ENCODE data around the gene TTC12. TPM values are rescaled to one million over a fixed set of nuclear protein-coding genes. Genes with fewer than 3 reads are reported as not detected.

TTC12 gene
- total RNA-seq, 1 experiment from 2014 or later: 19.4 TPM

- no peak for DNase-seq
- BruUV-seq (replicated peaks): no TSS peak
- intact Hi-C loops (cut with micrococcal nuclease; ENCODE audit: unreplicated experiment): no loop called here
- Histone ChIP-seq H3K27me3 (replicated peaks; ENCODE audit: control insufficient read depth, insufficient read depth, low read length) (no peaks in the 10 kb centered on the region), H3K9me3 (no peaks in the 10 kb centered on the region), H3K36me3 (ENCODE audit: control insufficient read depth, insufficient read depth, low read length) (no peaks in the 10 kb centered on the region), H3K4me1 (peaks cover 7% of the 10 kb centered on the region), H3K4me3 (ENCODE audit: low read depth, low read length) (no peak overlapping the region)
- Mint-ChIP-seq H3K9me3 (ENCODE audit: unreplicated experiment) (no peaks in the 10 kb centered on the region), H3K27me3 (ENCODE audit: insufficient read depth, unreplicated experiment) (no peaks in the 10 kb centered on the region), H3K4me3 (ENCODE audit: unreplicated experiment) (no peak overlapping the region), H3K4me1 (ENCODE audit: low read depth, unreplicated experiment) (no peaks in the 10 kb centered on the region), H3K27ac (ENCODE audit: unreplicated experiment) (no peak overlapping the region), H3K36me3 (ENCODE audit: insufficient read depth, unreplicated experiment) (no peaks in the 10 kb centered on the region)
- CTCF ChIA-PET: no interaction called here
- no peak for TF ChIP-seq CTCF (IDR thresholded peaks at IDR 0.05; ENCODE audit: insufficient read depth in 1 of 2, low read depth in 1 of 2, low read length in 1 of 2, severe bottlenecking in 1 of 2, unreplicated experiment in 1 of 2)
- POLR2A ChIA-PET: no interaction called here
Measured at GRCh38 chr11:113410414-113411135, 96.2 kb downstream of the TTC12 start.

GRCh38 chr11:113411536-113411935 is 97.2 kb downstream of the TTC12 start:
- intact Hi-C loops (cut with micrococcal nuclease; ENCODE audit: unreplicated experiment): no loop called here
- Histone ChIP-seq H3K9me3 (no peaks in the 10 kb centered on the region), H3K4me1 (no peaks in the 10 kb centered on the region), H3K27me3 (replicated peaks; ENCODE audit: control insufficient read depth, insufficient read depth, low read length) (no peaks in the 10 kb centered on the region), H3K36me3 (ENCODE audit: control insufficient read depth, insufficient read depth, low read length) (no peaks in the 10 kb centered on the region), H3K4me3 (ENCODE audit: low read depth, low read length) (no peak overlapping the region)
- Mint-ChIP-seq H3K4me1 (ENCODE audit: low read depth, unreplicated experiment) (no peaks in the 10 kb centered on the region), H3K27ac (ENCODE audit: unreplicated experiment) (no peak overlapping the region), H3K36me3 (ENCODE audit: insufficient read depth, unreplicated experiment) (no peaks in the 10 kb centered on the region), H3K4me3 (ENCODE audit: unreplicated experiment) (no peak overlapping the region), H3K27me3 (ENCODE audit: insufficient read depth, unreplicated experiment) (no peaks in the 10 kb centered on the region), H3K9me3 (ENCODE audit: unreplicated experiment) (no peaks in the 10 kb centered on the region)
- CTCF ChIA-PET: no interaction called here
- no peak for TF ChIP-seq CTCF (IDR thresholded peaks at IDR 0.05; ENCODE audit: insufficient read depth in 1 of 2, low read depth in 1 of 2, low read length in 1 of 2, severe bottlenecking in 1 of 2, unreplicated experiment in 1 of 2)
- no TSS peak for BruUV-seq (replicated peaks)
- POLR2A ChIA-PET: no interaction called here
- no peak for DNase-seq

- ChIA-PET POLR2A (no interaction called here), CTCF (no interaction called here)
- H3K36me3 Mint-ChIP-seq (ENCODE audit: insufficient read depth, unreplicated experiment): no peaks in the 10 kb centered on the region
- H3K27me3 Mint-ChIP-seq (ENCODE audit: insufficient read depth, unreplicated experiment): no peaks in the 10 kb centered on the region
- no peak for TF ChIP-seq CTCF (IDR thresholded peaks at IDR 0.05; ENCODE audit: insufficient read depth in 1 of 2, low read depth in 1 of 2, low read length in 1 of 2, severe bottlenecking in 1 of 2, unreplicated experiment in 1 of 2)
- H3K4me3 Mint-ChIP-seq (ENCODE audit: unreplicated experiment): no peak overlapping the region
- H3K4me1 Mint-ChIP-seq (ENCODE audit: low read depth, unreplicated experiment): no peaks in the 10 kb centered on the region
- BruUV-seq (replicated peaks): no TSS peak
- intact Hi-C loops (cut with micrococcal nuclease; ENCODE audit: unreplicated experiment): no loop called here
- Histone ChIP-seq H3K4me3 (ENCODE audit: low read depth, low read length) (no peak overlapping the region), H3K9me3 (no peaks in the 10 kb centered on the region), H3K4me1 (no peaks in the 10 kb centered on the region), H3K36me3 (ENCODE audit: control insufficient read depth, insufficient read depth, low read length) (no peaks in the 10 kb centered on the region), H3K27me3 (replicated peaks; ENCODE audit: control insufficient read depth, insufficient read depth, low read length) (no peaks in the 10 kb centered on the region)
- H3K9me3 Mint-ChIP-seq (ENCODE audit: unreplicated experiment): no peaks in the 10 kb centered on the region
- no peak for DNase-seq
- H3K27ac Mint-ChIP-seq (ENCODE audit: unreplicated experiment): no peak overlapping the region
Measured at GRCh38 chr11:113412675-113413074, 98.3 kb downstream of the TTC12 start.
